ENCODE results near the gene HTATIP2. TPM values are rescaled to one million over a fixed set of nuclear protein-coding genes. Genes with fewer than 3 reads are reported as not detected.

Gene HTATIP2
- total RNA-seq, 1 donor from 2014 or later: 25.4 TPM

DNA sequence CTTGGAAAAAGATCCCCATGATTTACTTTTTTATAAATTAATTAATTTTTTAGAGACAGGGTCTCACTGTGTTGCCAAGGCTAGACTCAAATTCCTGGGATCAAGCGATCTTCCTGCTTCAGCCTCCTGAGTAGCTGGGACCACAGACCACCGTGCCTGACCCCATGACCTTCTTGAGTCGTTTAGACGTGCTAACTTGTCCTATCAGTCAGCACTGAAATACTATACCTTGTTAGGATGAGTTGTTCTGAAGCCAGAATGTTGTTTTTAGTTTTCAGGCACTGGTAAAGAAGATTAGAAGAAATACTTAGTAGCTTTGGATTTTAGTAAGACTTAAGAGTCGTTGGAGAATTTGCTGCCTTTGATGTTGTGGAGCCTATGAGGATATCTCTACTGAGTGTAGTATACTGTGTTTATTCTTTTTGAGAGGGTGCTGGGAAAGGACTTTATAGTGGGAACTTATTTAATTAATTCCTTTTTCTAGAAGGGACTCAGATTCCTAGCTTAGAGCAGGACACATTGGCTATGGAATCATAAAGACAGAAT, 8.6 kb downstream of the HTATIP2 start:
- Mint-ChIP-seq H3K9me3 (ENCODE audit: unreplicated experiment) (no peaks in the 10 kb centered on the region), H3K36me3 (ENCODE audit: low read depth, unreplicated experiment) (peaks cover 3% of the 10 kb centered on the region), H3K4me3 (ENCODE audit: unreplicated experiment) (no peak overlapping the region), H3K27me3 (ENCODE audit: low read depth, unreplicated experiment) (no peaks in the 10 kb centered on the region), H3K4me1 (ENCODE audit: low read depth, unreplicated experiment) (peaks cover 12% of the 10 kb centered on the region), H3K27ac (ENCODE audit: unreplicated experiment) (no peak overlapping the region)
- TF ChIP-seq EZH2 (IDR thresholded peaks at IDR 0.05; ENCODE audit: insufficient read depth, low read length) (no peak), CTCF (IDR thresholded peaks at IDR 0.05; ENCODE audit: insufficient read depth, low read depth, low read length) (no peak)
- FAIRE-seq (no peak), DNase-seq (ENCODE audit: low read depth) (no peak)
- Histone ChIP-seq H3K36me3 (ENCODE audit: insufficient read depth, low read length) (no peaks in the 10 kb centered on the region), H3K4me2 (ENCODE audit: low read length) (no peak overlapping the region), H3K27me3 (ENCODE audit: insufficient read depth, low read length) (no peaks in the 10 kb centered on the region), H2AFZ (ENCODE audit: low read depth, low read length) (no peak overlapping the region), H3K9me3 (ENCODE audit: insufficient read depth, low read depth, low read length) (no peaks in the 10 kb centered on the region), H3K27ac (ENCODE audit: low read depth, low read length) (no peak overlapping the region), H3K4me3 (ENCODE audit: insufficient read depth, low read depth, low read length) (no peak overlapping the region), H3K4me1 (ENCODE audit: insufficient read depth, low read length) (peaks cover 10% of the 10 kb centered on the region), H4K20me1 (ENCODE audit: insufficient read depth, low read length) (no peaks in the 10 kb centered on the region), H3K9ac (ENCODE audit: low read length) (no peak overlapping the region), H3K79me2 (ENCODE audit: insufficient read depth, low read length) (no peaks in the 10 kb centered on the region)

DNA sequence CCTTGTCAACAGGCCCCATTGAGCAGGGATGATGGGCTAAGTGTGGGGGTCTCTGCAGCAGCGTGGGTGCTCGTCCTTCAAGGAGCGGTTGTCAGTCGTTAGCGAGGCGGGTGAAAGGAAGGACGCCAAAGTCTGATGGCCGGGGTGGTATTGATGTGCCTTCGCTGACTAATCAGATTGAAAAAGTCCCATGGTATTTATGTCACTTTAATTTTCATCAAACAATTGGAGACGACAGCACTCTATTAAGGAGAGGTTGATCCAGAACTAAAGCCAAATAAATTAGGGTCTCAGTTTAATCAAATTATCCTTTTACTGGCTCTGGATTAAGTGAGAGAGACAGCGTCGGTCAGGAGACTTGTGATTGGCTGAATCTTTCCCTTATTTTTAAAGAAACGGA, 9.6 kb downstream of the HTATIP2 start:
- DNase-seq (ENCODE audit: low read depth): no peak
- no peak overlapping the region for H2AFZ ChIP-seq (ENCODE audit: low read depth, low read length)
- no peaks in the 10 kb centered on the region for H3K79me2 ChIP-seq (ENCODE audit: insufficient read depth, low read length)
- Mint-ChIP-seq H3K4me3 (ENCODE audit: unreplicated experiment) (peak overlapping the region; percentile 40), H3K27me3 (ENCODE audit: low read depth, unreplicated experiment) (no peaks in the 10 kb centered on the region), H3K4me1 (ENCODE audit: low read depth, unreplicated experiment) (peaks cover 5% of the 10 kb centered on the region), H3K9me3 (ENCODE audit: unreplicated experiment) (no peaks in the 10 kb centered on the region), H3K27ac (ENCODE audit: unreplicated experiment) (peak overlapping the region; percentile 48), H3K36me3 (ENCODE audit: low read depth, unreplicated experiment) (peaks cover 3% of the 10 kb centered on the region)
- no peaks in the 10 kb centered on the region for H4K20me1 ChIP-seq (ENCODE audit: insufficient read depth, low read length)
- FAIRE-seq: no peak
- H3K9ac ChIP-seq (ENCODE audit: low read length): no peak overlapping the region
- no peak overlapping the region for H3K4me2 ChIP-seq (ENCODE audit: low read length)
- H3K27me3 ChIP-seq (ENCODE audit: insufficient read depth, low read length): no peaks in the 10 kb centered on the region
- H3K4me3 ChIP-seq (ENCODE audit: insufficient read depth, low read depth, low read length): no peak overlapping the region
- no peak overlapping the region for H3K27ac ChIP-seq (ENCODE audit: low read depth, low read length)
- TF ChIP-seq CTCF (IDR thresholded peaks at IDR 0.05; ENCODE audit: insufficient read depth, low read depth, low read length) (no peak), EZH2 (IDR thresholded peaks at IDR 0.05; ENCODE audit: insufficient read depth, low read length) (no peak)
- H3K4me1 ChIP-seq (ENCODE audit: insufficient read depth, low read length): peaks cover 5% of the 10 kb centered on the region
- no peaks in the 10 kb centered on the region for H3K36me3 ChIP-seq (ENCODE audit: insufficient read depth, low read length)
- H3K9me3 ChIP-seq (ENCODE audit: insufficient read depth, low read depth, low read length): no peaks in the 10 kb centered on the region

GRCh38 chr11:20373568-20374209, 10.2 kb downstream of the HTATIP2 start:
- no peak for TF ChIP-seq CTCF (IDR thresholded peaks at IDR 0.05; ENCODE audit: insufficient read depth, low read depth, low read length)
- no peak for TF ChIP-seq EZH2 (IDR thresholded peaks at IDR 0.05; ENCODE audit: insufficient read depth, low read length)
- H4K20me1 ChIP-seq (ENCODE audit: insufficient read depth, low read length): no peaks in the 10 kb centered on the region
- no peak overlapping the region for H3K9ac ChIP-seq (ENCODE audit: low read length)
- H3K9me3 Mint-ChIP-seq (ENCODE audit: unreplicated experiment): no peaks in the 10 kb centered on the region
- H3K4me3 ChIP-seq (ENCODE audit: insufficient read depth, low read depth, low read length): no peak overlapping the region
- H3K4me1 Mint-ChIP-seq (ENCODE audit: low read depth, unreplicated experiment): peaks cover 2% of the 10 kb centered on the region
- no peaks in the 10 kb centered on the region for H3K27me3 ChIP-seq (ENCODE audit: insufficient read depth, low read length)
- no peak overlapping the region for H3K27ac ChIP-seq (ENCODE audit: low read depth, low read length)
- peaks cover 3% of the 10 kb centered on the region for H3K36me3 Mint-ChIP-seq (ENCODE audit: low read depth, unreplicated experiment)
- H2AFZ ChIP-seq (ENCODE audit: low read depth, low read length): no peak overlapping the region
- no peak for DNase-seq (ENCODE audit: low read depth)
- H3K9me3 ChIP-seq (ENCODE audit: insufficient read depth, low read depth, low read length): no peaks in the 10 kb centered on the region
- H3K4me3 Mint-ChIP-seq (ENCODE audit: unreplicated experiment): no peak overlapping the region
- H3K27me3 Mint-ChIP-seq (ENCODE audit: low read depth, unreplicated experiment): no peaks in the 10 kb centered on the region
- H3K4me1 ChIP-seq (ENCODE audit: insufficient read depth, low read length): peaks cover under 1% of the 10 kb centered on the region
- FAIRE-seq: no peak
- no peaks in the 10 kb centered on the region for H3K79me2 ChIP-seq (ENCODE audit: insufficient read depth, low read length)
- no peak overlapping the region for H3K27ac Mint-ChIP-seq (ENCODE audit: unreplicated experiment)
- H3K4me2 ChIP-seq (ENCODE audit: low read length): no peak overlapping the region
- H3K36me3 ChIP-seq (ENCODE audit: insufficient read depth, low read length): no peaks in the 10 kb centered on the region

All from astrocyte (in vitro differentiated cells and primary cell).